GM21526 (cell line): ENCODE data around the gene XPNPEP1.

Experiments used
- ATAC-seq: cut with Tn5 transposase; IDR thresholded peaks from one replicate; pipeline ENCODE4 v1.9.1; 2021; ENCODE audit warnings: moderate library complexity; ENCODE audit not compliant: unreplicated experiment, low FRiP score

The XPNPEP1 gene

DNA sequence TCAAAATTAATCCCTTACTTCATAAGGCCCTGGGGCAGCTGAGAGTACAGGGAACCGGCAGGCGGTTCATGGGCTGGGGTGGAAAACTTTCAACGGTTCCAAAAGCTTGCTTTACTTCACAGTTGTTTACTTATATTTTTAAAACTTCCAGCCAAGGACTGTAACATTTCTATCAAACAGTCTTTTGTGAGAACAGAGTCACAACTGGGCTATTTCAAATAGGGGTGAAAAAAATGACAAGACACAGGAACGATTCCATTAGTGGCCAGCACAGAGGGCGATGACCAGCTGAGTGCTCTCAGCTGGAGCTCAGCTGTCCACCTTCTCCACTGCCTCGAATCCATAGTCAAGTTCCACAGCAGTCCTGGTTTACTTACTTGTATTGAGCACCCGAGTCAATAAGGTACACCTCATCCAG is 48.2 kb downstream of the XPNPEP1 start:
- no peak for ATAC-seq

DNA sequence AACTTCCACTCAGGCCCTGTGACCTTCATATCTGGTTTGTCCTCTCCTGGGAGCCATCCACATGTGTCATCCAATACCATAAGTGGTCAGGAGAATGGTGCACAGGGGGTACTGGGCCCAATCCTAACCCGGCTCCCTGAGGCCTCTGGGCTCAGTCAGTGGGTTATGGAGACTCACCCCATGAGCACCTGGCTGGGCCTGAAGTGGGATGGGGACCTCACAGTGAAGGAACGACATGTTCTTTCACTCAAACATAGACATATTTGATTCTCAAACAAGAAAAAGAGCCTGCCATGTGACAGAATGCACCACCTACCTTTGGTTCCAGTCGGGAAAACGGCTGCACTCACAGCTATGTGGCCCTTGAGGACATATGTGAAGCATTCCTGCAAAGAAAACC is 51.8 kb downstream of the XPNPEP1 start:
- no peak for ATAC-seq

DNA sequence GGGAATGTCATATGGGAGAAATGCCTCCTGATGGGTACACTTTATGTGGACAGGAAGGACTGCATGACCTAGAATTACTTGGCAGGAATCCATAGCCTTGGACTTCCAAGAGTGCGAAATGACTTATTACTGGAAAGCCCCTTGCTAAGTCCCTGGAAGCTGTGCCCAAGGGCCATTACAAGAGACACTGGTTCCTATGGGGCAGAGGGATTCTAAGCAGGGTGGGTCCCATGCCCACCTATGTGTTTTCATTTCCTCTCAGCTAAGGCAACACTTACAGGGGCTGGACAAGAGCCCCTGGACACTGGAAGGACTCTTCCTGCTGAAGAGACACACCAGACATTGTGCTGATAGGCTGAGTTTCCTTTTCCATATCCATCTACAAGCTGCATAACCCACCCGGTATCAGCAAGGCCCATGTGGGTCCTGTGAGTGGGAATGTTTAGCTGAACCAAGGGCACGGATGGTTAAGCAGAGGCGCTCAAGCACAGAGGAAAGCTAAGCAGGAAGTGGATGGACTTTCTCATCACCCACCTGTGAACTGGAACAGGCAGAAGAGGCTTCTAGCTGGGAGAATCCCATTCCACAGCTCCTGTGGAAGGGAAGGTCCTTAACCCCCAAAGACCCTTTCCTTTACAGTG is 56.2 kb downstream of the XPNPEP1 start:
- no peak for ATAC-seq

- no peak for ATAC-seq
Observed at GRCh38 chr10:109866168-109866994, 56.9 kb downstream of the XPNPEP1 start.

GRCh38 chr10:109863775-109864174 is 59.5 kb downstream of the XPNPEP1 start:
- ATAC-seq: no peak

DNA sequence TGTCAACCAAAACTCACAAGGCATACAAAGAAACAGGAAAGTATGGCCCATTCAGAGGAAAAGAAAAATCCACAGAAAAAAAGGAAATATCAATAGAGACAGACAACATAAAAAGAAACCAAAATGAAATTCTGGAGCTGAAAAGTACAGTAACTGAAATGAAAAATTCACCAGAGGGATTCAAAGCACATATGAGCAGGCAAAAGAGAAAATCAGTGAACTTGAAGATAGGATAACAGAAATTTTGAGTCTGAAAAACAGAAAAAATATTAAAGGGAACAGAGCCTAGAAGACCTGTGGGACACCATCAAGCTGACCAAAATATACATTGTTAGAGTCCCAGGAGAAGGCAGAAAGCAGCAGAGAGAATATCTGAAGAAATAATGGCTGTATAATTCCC is 60.6 kb downstream of the XPNPEP1 start:
- no peak for ATAC-seq

DNA sequence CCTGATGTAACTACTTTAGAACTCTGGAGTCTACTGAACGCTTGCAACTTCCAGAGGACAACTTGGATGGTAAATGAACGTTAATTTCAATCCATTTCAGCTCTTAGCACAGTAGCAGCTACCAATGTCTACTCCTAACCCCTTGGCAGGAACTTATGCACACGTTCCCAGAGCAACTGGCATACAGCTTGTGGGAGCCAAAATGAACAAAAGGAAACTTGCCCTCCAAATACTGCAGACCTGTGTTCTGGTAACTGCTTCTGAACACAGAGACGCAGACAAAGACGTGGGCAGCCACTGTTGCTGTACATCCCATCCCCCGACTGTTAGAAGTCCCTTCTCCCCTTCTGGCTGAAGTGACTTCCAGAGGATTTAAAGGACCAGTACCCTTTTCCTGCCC is 61.3 kb downstream of the XPNPEP1 start:
- ATAC-seq: no peak

- ATAC-seq: no peak
Observed at GRCh38 chr10:109861081-109861480, 62.2 kb downstream of the XPNPEP1 start.

- no peak for ATAC-seq
Observed at GRCh38 chr10:109859221-109859620, 64.1 kb downstream of the XPNPEP1 start.

- no peak for ATAC-seq
Observed at GRCh38 chr10:109855746-109856145, 67.6 kb downstream of the XPNPEP1 start.

GRCh38 chr10:109853921-109854320 is 69.4 kb downstream of the XPNPEP1 start:
- ATAC-seq: no peak

DNA sequence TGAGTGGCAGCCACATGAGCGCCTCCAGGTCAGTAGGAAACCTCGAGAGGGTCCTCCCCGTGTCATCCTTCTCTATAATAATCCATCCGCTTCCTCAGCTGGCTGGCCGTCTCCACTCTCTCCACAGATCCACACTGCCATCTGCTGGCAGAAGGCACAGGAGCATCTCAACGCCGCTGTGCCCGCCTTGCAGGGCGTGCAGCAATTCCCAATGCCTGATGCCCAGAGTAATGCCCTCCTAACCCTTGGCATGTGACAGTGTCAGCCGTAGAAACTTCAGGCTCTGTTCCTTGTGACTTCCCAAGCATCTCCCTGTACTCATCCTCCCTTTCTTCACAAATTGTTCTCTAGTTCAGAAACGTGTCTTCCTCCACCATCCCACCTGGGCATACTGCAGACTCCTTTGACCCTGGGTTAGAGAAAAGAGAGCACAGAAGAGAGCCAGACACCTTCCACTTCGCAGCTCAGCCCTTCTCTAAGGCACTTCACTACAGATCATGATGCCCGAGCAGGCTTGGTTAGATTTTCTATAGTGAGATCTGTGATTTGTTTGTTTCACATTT is 70.8 kb downstream of the XPNPEP1 start:
- ATAC-seq: peak; percentile 94

DNA sequence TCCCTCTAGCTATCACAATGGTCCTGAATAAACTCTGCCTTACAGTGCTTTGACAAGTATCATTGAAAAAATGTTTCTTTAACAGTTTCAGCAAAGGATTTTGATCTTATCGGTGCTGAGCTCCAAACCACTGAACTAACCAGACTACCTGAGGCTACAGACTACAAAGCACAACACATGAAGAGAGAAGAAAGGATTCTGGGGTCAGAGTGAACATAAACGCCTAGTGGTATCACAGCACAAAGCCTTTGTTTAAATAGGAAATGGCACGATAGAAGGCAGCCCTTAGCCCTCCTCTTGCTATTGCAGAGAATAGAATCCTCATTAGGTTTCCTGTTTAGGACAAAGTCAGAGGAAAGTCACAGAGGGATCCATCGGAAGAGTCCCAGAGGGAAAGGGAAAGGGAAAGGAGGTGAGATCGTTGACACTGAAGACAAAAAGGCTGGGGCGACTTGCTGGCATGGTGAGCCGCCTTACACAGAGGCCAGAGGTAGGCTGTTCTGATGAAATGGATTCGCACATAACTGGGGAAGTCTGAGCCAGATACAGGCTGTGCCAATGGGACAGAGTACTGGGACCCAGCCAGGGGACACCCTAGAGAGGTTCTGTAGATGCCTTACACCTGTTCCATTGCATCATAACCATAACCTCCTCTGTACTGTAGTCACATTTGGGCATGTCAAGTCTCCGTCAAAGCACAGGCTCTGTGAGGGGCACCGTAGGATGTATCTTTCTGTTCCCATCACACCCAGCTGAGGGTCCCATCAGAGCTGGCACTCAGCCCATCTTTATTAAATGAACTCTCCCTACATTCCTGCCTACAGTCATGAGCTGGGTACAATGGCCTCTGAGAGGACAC is 71.5 kb downstream of the XPNPEP1 start:
- ATAC-seq: no peak

GRCh38 chr10:109846832-109847231 is 76.5 kb downstream of the XPNPEP1 start:
- ATAC-seq: no peak

- no peak for ATAC-seq
Observed at GRCh38 chr10:109845308-109845707, 78.0 kb downstream of the XPNPEP1 start.

GRCh38 chr10:109838592-109839244 is 84.6 kb downstream of the XPNPEP1 start:
- no peak for ATAC-seq

DNA sequence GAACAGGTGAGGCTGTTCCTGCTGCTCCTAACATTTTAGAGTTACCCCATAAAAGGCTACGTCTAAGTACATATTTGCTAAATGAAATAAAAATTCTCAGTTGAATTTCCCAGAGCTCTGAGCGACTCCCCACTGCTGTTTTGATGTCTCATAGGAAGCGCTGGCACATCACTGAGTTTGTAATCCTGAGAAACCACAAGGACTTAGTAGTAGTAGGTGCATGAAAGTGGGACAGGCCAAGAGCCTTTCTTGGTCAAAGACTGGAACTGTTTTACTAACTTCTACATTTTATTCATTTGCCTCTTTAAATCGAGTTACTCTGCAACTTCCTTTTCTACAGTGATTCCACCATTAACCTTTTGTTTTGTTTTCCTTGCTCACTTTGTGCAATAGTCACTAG is 85.9 kb downstream of the XPNPEP1 start:
- ATAC-seq: no peak

GRCh38 chr10:109835257-109835656 is 88.1 kb downstream of the XPNPEP1 start:
- no peak for ATAC-seq

DNA sequence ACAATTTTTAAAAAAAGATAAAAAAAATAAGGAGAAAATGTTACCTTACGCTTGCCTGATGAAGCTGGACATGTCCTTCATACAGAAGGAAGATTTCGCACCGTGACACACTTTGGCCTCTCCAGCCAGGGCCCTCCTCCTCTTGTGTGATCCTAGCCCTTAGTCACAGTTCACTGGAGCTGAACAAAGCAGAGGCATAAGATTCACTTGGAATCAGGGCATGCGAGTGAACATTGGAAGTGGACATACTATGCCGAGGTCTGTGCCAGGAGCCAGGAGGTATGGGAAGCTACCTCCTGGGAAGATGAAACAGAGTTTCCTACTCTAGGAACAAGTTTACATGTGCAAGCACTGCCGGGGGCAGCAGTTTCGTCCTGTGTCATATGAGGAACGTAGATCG is 91.5 kb downstream of the XPNPEP1 start:
- ATAC-seq: no peak

DNA sequence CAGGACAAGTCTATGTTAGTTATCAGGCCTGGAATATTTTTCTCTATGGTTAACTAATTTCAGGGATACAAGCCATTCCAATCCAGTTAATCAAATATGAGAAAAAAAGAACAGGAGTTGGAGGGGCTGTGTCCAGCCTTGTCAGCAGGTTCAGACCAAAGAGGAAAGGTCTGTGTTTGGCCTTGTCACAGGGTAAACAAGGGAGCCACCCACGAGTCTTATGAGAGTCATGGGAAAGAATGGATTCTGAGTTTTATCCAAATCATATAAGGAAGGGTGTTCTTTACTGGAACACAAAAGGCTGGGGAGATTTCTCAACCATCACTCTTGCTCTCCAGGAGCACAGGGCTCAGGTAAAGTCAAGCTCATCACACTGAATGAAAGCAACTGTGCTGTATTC is 99.1 kb downstream of the XPNPEP1 start:
- no peak for ATAC-seq
